ENCODE measurements around the gene MBNL2. TPM values are rescaled to one million over a fixed set of nuclear protein-coding genes. Genes with fewer than 3 reads are reported as not detected.

MBNL2 gene
- polyA plus RNA-seq, 4 donors: 59.5 to 70.3 (median 67.7) TPM

- DNase-seq (ENCODE audit: low read depth in 4 of 4, low spot score in 3 of 4): no peak
Measured at GRCh38 chr13:97231118-97231828, 9.1 kb downstream of the MBNL2 start.

GRCh38 chr13:97231829-97232196 lies 9.7 kb downstream of the MBNL2 start:
- no peak for DNase-seq (ENCODE audit: low read depth in 4 of 4, low spot score in 3 of 4)

- DNase-seq (ENCODE audit: low read depth in 4 of 4, low spot score in 3 of 4): no peak
Measured at GRCh38 chr13:97233499-97233898, 11.4 kb downstream of the MBNL2 start.

- no peak for DNase-seq (ENCODE audit: low read depth in 4 of 4, low spot score in 3 of 4)
Measured at GRCh38 chr13:97234236-97234635, 12.1 kb downstream of the MBNL2 start.

GRCh38 chr13:97234742-97235141 lies 12.6 kb downstream of the MBNL2 start:
- DNase-seq (ENCODE audit: low read depth in 4 of 4, low spot score in 3 of 4): no peak

GRCh38 chr13:97235549-97236231 lies 13.6 kb downstream of the MBNL2 start:
- DNase-seq (ENCODE audit: low read depth in 4 of 4, low spot score in 3 of 4): no peak

- no peak for DNase-seq (ENCODE audit: low read depth in 4 of 4, low spot score in 3 of 4)
Measured at GRCh38 chr13:97237388-97237787, 15.3 kb downstream of the MBNL2 start.

GRCh38 chr13:97238432-97238831 lies 16.3 kb downstream of the MBNL2 start:
- no peak for DNase-seq (ENCODE audit: low read depth in 4 of 4, low spot score in 3 of 4)

GRCh38 chr13:97238883-97239282 lies 16.8 kb downstream of the MBNL2 start:
- no peak for DNase-seq (ENCODE audit: low read depth in 4 of 4, low spot score in 3 of 4)

GRCh38 chr13:97239306-97239705 lies 17.2 kb downstream of the MBNL2 start:
- DNase-seq (ENCODE audit: low read depth in 4 of 4, low spot score in 3 of 4): no peak

- DNase-seq (ENCODE audit: low read depth in 4 of 4, low spot score in 3 of 4): no peak
Measured at GRCh38 chr13:97239943-97240787, 18.0 kb downstream of the MBNL2 start.

GRCh38 chr13:97240788-97241734 lies 18.9 kb downstream of the MBNL2 start:
- no peak for DNase-seq (ENCODE audit: low read depth in 4 of 4, low spot score in 3 of 4)

- DNase-seq (ENCODE audit: low read depth in 4 of 4, low spot score in 3 of 4): no peak
Measured at GRCh38 chr13:97241761-97242160, 19.6 kb downstream of the MBNL2 start.

GRCh38 chr13:97242755-97243497 lies 20.8 kb downstream of the MBNL2 start:
- DNase-seq (ENCODE audit: low read depth in 4 of 4, low spot score in 3 of 4): no peak

- DNase-seq (ENCODE audit: low read depth in 4 of 4, low spot score in 3 of 4): no peak
Measured at GRCh38 chr13:97243915-97244781, 22.0 kb downstream of the MBNL2 start.

- DNase-seq (ENCODE audit: low read depth in 4 of 4, low spot score in 3 of 4): no peak
Measured at GRCh38 chr13:97245011-97245410, 22.9 kb downstream of the MBNL2 start.

- DNase-seq (ENCODE audit: low read depth in 4 of 4, low spot score in 3 of 4): no peak
Measured at GRCh38 chr13:97246596-97247158, 24.5 kb downstream of the MBNL2 start.

- DNase-seq (ENCODE audit: low read depth in 4 of 4, low spot score in 3 of 4): no peak
Measured at GRCh38 chr13:97248243-97248642, 26.1 kb downstream of the MBNL2 start.

Measured in right renal pelvis (tissue), 4 donors.